B cell (primary cell): ENCODE measurements around the gene SLC35G2.

Experiments used
- EZH2 ChIP-seq: IDR thresholded peaks from 2 replicates; pipeline ENCODE4 v1.6.1; 2012; ENCODE audit warnings: borderline replicate concordance, low read depth, mild to moderate bottlenecking, moderate library complexity, low read length; ENCODE audit not compliant: insufficient read depth, poor library complexity, severe bottlenecking
- TF ChIP-seq, protein P1 (sequence below): fragments of 200-600 bp; IDR thresholded peaks from one replicate; pipeline ENCODE4 v1.8.0; 2022; ENCODE audit warnings: antibody characterized with exemption, mild to moderate bottlenecking

DNA sequence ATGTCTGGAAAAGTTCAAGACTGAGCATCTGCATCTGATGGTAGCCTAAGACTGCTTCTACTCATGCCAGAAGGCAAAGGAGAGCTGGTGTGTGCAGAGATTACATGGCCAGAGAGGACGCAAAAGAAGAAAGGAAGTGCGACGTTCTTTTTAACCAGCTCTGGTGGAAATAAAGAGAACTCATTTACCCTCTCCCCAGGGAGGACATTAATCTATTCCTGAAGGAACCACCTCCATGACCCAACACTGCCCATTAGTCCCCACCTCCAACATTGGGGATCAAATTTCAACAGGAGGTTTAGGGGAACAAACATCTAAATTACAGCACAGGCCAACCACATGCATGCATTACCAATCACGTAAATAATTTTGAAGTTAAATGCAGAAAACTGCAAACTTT lies 41.6 kb downstream of the SLC35G2 start:
- no peak for TF ChIP-seq EZH2
- TF ChIP-seq, protein P1, sequence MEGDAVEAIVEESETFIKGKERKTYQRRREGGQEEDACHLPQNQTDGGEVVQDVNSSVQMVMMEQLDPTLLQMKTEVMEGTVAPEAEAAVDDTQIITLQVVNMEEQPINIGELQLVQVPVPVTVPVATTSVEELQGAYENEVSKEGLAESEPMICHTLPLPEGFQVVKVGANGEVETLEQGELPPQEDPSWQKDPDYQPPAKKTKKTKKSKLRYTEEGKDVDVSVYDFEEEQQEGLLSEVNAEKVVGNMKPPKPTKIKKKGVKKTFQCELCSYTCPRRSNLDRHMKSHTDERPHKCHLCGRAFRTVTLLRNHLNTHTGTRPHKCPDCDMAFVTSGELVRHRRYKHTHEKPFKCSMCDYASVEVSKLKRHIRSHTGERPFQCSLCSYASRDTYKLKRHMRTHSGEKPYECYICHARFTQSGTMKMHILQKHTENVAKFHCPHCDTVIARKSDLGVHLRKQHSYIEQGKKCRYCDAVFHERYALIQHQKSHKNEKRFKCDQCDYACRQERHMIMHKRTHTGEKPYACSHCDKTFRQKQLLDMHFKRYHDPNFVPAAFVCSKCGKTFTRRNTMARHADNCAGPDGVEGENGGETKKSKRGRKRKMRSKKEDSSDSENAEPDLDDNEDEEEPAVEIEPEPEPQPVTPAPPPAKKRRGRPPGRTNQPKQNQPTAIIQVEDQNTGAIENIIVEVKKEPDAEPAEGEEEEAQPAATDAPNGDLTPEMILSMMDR = no peak
